BLaER1 treated with 17β-estradiol and CSF1 and Interleukin-3, amounts not matched to agents 10 nM and 100 nM (cell line): ENCODE results near the gene FGFR2.

Experiments used
- H3K27ac ChIP-seq, 11 experiments: shearing (Covaris generic); formaldehyde crosslinking; 2 replicates each; pipeline ENCODE4 v1.8.1; 2022
- H3K27me3 ChIP-seq, 11 experiments: shearing (Covaris generic); formaldehyde crosslinking; 2 replicates each; pipeline ENCODE4 v1.8.1; 2022
- H3K36me3 ChIP-seq, 11 experiments: shearing (Covaris generic); formaldehyde crosslinking; 2 replicates each; pipeline ENCODE4 v1.8.1; 2022
- H3K4me1 ChIP-seq, 10 experiments: shearing (Covaris generic); formaldehyde crosslinking; 2 replicates each; pipeline ENCODE4 v1.8.1; 2022
- H3K4me2 ChIP-seq, 11 experiments: shearing (Covaris generic); formaldehyde crosslinking; 2 replicates each; pipeline ENCODE4 v1.8.1; 2022
- H3K4me3 ChIP-seq, 10 experiments: shearing (Covaris generic); formaldehyde crosslinking; 2 replicates each; pipeline ENCODE4 v1.8.1; 2022
- H3K9ac ChIP-seq, 11 experiments: shearing (Covaris generic); formaldehyde crosslinking; 2 replicates each; pipeline ENCODE4 v1.8.1; 2022
- H3K9me3 ChIP-seq, 11 experiments: shearing (Covaris generic); formaldehyde crosslinking; replicated peaks in 1 of 11; 2 replicates each; pipeline ENCODE4 v1.8.1; 2022
- H4K20me1 ChIP-seq, 11 experiments: shearing (Covaris generic); formaldehyde crosslinking; 2 replicates each; pipeline ENCODE4 v1.8.1; 2022
- Cebpa-rat ChIP-seq, 11 experiments: shearing (Covaris generic); IDR thresholded peaks; 2 replicates each; pipeline ENCODE4 v1.8.1; 2022

Gene FGFR2

DNA sequence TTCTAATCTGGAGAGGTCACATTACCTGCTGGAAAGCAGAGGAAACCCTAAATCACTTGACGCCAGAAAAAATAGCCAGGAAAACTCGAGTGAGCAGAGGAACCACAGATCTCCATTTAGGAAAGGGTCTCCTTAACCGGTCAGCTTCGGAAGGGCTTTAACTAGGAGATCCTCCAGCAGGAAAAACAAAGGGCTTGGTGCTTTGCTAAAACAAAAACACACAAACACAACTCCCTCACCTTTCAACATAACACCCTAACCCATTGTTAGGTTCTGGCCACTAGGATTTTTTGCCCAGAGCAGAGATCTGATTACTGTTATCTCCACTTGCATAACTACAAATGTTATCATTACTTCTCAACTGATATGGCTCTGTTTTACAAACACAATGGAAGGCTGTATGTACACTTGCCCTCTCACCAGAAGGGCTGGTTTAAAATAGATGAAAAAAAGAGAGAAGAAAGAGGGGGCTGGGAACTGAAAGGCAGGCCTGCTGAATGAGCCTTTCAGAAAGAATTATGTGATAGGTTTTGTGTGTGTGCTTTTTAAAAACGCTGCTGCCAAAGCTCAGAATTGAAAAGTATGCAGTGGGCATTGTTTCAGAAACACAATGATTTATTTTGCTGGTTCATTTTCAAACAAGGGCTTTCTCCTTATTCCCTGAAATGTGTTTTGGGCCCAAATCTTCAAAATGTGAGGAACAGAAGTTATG is 161.5 kb downstream of the FGFR2 start:
- Histone ChIP-seq H3K9ac (no peak overlapping the region), H3K4me3 (no peak overlapping the region), H3K4me2 (0 out of 22 replicates have a peak overlapping the region, but pooled peaks of 1 of the 11 experiments have one; percentile 71), H3K27ac (no peak overlapping the region), H3K27me3 (no peaks in the 10 kb centered on the region), H3K9me3 (no peaks in the 10 kb centered on the region), H4K20me1 (no peaks in the 10 kb centered on the region), H3K4me1 (peaks cover 0 to 31% (median 20%) of the 10 kb centered on the region in 10 experiments; a peak in 16 of 20 replicates), H3K36me3 (no peaks in the 10 kb centered on the region)
- no peak for TF ChIP-seq Cebpa-rat (IDR thresholded peaks at IDR 0.05)

DNA sequence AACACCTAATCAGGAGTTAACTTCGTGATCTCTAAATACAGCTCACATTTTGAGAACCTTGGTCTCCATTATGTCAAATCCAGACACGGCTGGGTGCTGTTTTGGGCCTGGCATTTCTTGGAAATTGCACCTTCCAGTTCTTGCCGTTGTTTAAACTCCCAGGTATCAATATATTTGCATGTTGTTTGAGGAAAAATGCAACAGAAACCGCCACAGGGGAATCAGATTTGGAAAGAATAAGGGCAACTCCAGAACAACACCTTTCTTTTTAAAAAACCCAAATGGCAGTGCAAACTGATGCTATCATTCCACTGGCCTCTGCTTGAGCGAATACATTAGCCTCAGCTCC is 162.0 kb downstream of the FGFR2 start:
- H3K4me1 ChIP-seq = peaks cover 0 to 31% (median 20%) of the 10 kb centered on the region in 10 experiments; a peak in 16 of 20 replicates
- no peaks in the 10 kb centered on the region for H4K20me1 ChIP-seq
- no peaks in the 10 kb centered on the region for H3K36me3 ChIP-seq
- H3K27ac ChIP-seq = no peak overlapping the region
- H3K4me2 ChIP-seq = 0 out of 22 replicates have a peak overlapping the region, but pooled peaks of 1 of the 11 experiments have one; percentile 71
- TF ChIP-seq Cebpa-rat (IDR thresholded peaks at IDR 0.05) = no peak
- no peaks in the 10 kb centered on the region for H3K9me3 ChIP-seq
- no peak overlapping the region for H3K9ac ChIP-seq
- H3K4me3 ChIP-seq = no peak overlapping the region
- H3K27me3 ChIP-seq = no peaks in the 10 kb centered on the region

DNA sequence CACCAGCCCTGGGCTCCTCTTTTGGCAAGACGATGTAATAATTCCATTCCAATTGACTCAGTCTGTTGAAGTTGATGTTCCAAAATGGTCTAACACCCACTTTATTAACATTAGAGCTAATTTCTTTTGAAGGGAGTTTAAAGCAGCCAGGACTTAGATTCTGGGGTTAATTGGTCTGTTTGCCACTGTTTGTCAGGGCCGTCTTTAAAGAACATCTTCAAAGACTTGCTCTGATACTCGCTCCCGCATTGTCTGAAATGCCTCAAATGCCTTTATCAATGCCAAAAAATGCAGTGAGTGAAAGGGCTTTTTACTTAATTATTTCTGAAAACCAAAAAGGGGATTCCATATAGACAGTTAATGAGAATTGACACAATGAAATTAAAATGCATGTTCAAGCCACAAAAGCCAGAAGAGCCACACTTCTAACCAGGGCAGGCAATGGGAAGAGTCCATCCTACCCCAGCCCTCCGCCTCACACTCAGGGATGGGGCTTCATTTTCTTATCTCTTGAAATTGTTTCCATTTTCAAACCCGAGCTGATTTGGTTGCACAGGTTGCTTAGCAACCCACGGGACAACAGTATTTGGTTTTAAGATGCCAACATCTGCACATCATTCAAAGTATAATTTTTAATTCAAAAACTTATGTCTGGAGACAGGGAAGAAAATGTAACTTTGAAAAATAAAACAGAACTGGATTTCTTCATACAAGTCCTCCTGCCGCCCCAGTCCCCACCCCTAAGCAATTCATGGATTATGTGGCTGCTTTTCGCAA is 163.0 kb downstream of the FGFR2 start:
- Histone ChIP-seq H3K9me3 (no peaks in the 10 kb centered on the region), H3K9ac (no peak overlapping the region), H3K27ac (no peak overlapping the region), H3K4me3 (no peak overlapping the region), H3K36me3 (no peaks in the 10 kb centered on the region), H3K4me2 (peak overlapping the region in 9 of 11 experiments; percentile 27 to 71 (median 56); a peak in 16 of 22 replicates), H3K27me3 (no peaks in the 10 kb centered on the region), H3K4me1 (peaks cover 0 to 31% (median 20%) of the 10 kb centered on the region in 10 experiments; a peak in 16 of 20 replicates), H4K20me1 (no peaks in the 10 kb centered on the region)
- no peak for TF ChIP-seq Cebpa-rat (IDR thresholded peaks at IDR 0.05)

DNA sequence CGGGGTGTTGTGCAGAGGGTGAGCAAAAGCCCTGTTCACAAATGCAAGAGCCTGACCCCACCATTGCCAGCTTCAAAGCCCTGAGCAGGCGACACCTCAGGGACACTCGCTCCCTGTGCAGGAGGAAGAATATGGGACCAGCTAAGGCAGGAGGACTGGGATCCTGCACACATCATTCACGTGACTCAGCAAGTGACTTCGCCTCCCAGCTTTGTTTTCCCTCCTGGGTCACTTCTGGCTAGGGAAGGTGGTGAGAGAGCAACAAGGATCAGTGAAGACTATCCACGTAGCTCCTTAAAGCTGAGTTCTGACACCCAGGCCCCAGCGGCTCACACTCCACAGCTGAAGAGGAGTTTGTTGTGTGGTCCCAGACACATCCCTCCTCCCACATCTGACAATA is 164.3 kb downstream of the FGFR2 start:
- H4K20me1 ChIP-seq = no peaks in the 10 kb centered on the region
- no peaks in the 10 kb centered on the region for H3K36me3 ChIP-seq
- H3K4me3 ChIP-seq = no peak overlapping the region
- peak overlapping the region in 9 of 11 experiments; percentile 27 to 71 (median 56); a peak in 16 of 22 replicates for H3K4me2 ChIP-seq
- no peak overlapping the region for H3K9ac ChIP-seq
- no peaks in the 10 kb centered on the region for H3K27me3 ChIP-seq
- TF ChIP-seq Cebpa-rat (IDR thresholded peaks at IDR 0.05) = no peak
- peaks cover 0 to 31% (median 20%) of the 10 kb centered on the region in 10 experiments; a peak in 16 of 20 replicates for H3K4me1 ChIP-seq
- no peak overlapping the region for H3K27ac ChIP-seq
- H3K9me3 ChIP-seq = no peaks in the 10 kb centered on the region

DNA sequence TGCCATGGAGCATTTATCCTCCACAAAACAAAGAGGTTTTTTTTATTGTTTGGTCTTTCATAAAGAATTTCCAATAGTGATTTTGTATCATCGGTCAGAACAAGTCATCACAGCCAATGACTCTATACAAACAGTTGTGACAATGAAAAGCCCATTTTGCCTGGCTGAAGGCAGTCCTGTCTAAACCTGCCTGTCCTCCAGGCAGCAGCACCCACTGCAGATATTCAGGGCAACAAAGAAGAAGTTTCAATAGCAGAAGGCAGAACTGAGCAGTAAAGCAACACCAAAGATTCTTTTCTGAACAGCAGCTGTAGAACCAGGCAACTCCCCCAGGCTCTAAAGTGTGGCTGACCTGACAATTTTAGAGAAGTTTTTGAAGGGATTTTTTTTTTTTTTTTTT is 169.4 kb downstream of the FGFR2 start:
- Histone ChIP-seq H3K4me2 (no peak overlapping the region), H4K20me1 (no peaks in the 10 kb centered on the region), H3K36me3 (no peaks in the 10 kb centered on the region), H3K27me3 (no peaks in the 10 kb centered on the region), H3K27ac (no peak overlapping the region), H3K9me3 (no peaks in the 10 kb centered on the region), H3K4me3 (no peak overlapping the region), H3K9ac (no peak overlapping the region), H3K4me1 (peaks cover 0 to 11% (median 3%) of the 10 kb centered on the region in 10 experiments; a peak in 13 of 20 replicates)
- no peak for TF ChIP-seq Cebpa-rat (IDR thresholded peaks at IDR 0.05)
